ENCODE data around the gene TDRD7.

The TDRD7 gene

GRCh38 chr9:97427885-97428284 lies 16.0 kb downstream of the TDRD7 start:
- Histone ChIP-seq H3K27me3 (ENCODE audit: insufficient read depth, low read length) (no peaks in the 10 kb centered on the region), H3K4me3 (ENCODE audit: low read depth, low read length) (no peak overlapping the region), H3K27ac (ENCODE audit: low read depth, low read length) (no peak overlapping the region), H3K79me2 (ENCODE audit: control insufficient read depth, insufficient read depth, low read length, unreplicated experiment) (peaks cover 27% of the 10 kb centered on the region), H2AFZ (ENCODE audit: low read length, unreplicated experiment) (no peak overlapping the region), H3K4me1 (ENCODE audit: control insufficient read depth, insufficient read depth, low read length, unreplicated experiment) (no peaks in the 10 kb centered on the region), H3K36me3 (ENCODE audit: insufficient read depth, low read length) (peaks cover 21% of the 10 kb centered on the region)

- Histone ChIP-seq H2AFZ (ENCODE audit: low read length, unreplicated experiment) (no peak overlapping the region), H3K36me3 (ENCODE audit: insufficient read depth, low read length) (peaks cover 32% of the 10 kb centered on the region), H3K79me2 (ENCODE audit: control insufficient read depth, insufficient read depth, low read length, unreplicated experiment) (peaks cover 7% of the 10 kb centered on the region), H3K27me3 (ENCODE audit: insufficient read depth, low read length) (no peaks in the 10 kb centered on the region), H3K27ac (ENCODE audit: low read depth, low read length) (no peak overlapping the region), H3K4me3 (ENCODE audit: low read depth, low read length) (no peak overlapping the region), H3K4me1 (ENCODE audit: control insufficient read depth, insufficient read depth, low read length, unreplicated experiment) (no peaks in the 10 kb centered on the region)
Measured at GRCh38 chr9:97430316-97431043, 18.6 kb downstream of the TDRD7 start.

- no peaks in the 10 kb centered on the region for H3K4me1 ChIP-seq (ENCODE audit: control insufficient read depth, insufficient read depth, low read length, unreplicated experiment)
- no peak overlapping the region for H2AFZ ChIP-seq (ENCODE audit: low read length, unreplicated experiment)
- H3K27ac ChIP-seq (ENCODE audit: low read depth, low read length): no peak overlapping the region
- peaks cover 32% of the 10 kb centered on the region for H3K36me3 ChIP-seq (ENCODE audit: insufficient read depth, low read length)
- no peak overlapping the region for H3K4me3 ChIP-seq (ENCODE audit: low read depth, low read length)
- H3K27me3 ChIP-seq (ENCODE audit: insufficient read depth, low read length): no peaks in the 10 kb centered on the region
- H3K79me2 ChIP-seq (ENCODE audit: control insufficient read depth, insufficient read depth, low read length, unreplicated experiment): peaks cover 4% of the 10 kb centered on the region
Measured at GRCh38 chr9:97431044-97431441, 19.1 kb downstream of the TDRD7 start.

GRCh38 chr9:97431549-97432143 lies 19.8 kb downstream of the TDRD7 start:
- Histone ChIP-seq H3K36me3 (ENCODE audit: insufficient read depth, low read length) (peaks cover 32% of the 10 kb centered on the region), H3K27me3 (ENCODE audit: insufficient read depth, low read length) (no peaks in the 10 kb centered on the region), H3K79me2 (ENCODE audit: control insufficient read depth, insufficient read depth, low read length, unreplicated experiment) (peaks cover 4% of the 10 kb centered on the region), H3K27ac (ENCODE audit: low read depth, low read length) (no peak overlapping the region), H3K4me3 (ENCODE audit: low read depth, low read length) (no peak overlapping the region), H2AFZ (ENCODE audit: low read length, unreplicated experiment) (no peak overlapping the region), H3K4me1 (ENCODE audit: control insufficient read depth, insufficient read depth, low read length, unreplicated experiment) (no peaks in the 10 kb centered on the region)

- Histone ChIP-seq H3K36me3 (ENCODE audit: insufficient read depth, low read length) (peaks cover 22% of the 10 kb centered on the region), H3K27me3 (ENCODE audit: insufficient read depth, low read length) (no peaks in the 10 kb centered on the region), H3K4me3 (ENCODE audit: low read depth, low read length) (no peak overlapping the region), H3K79me2 (ENCODE audit: control insufficient read depth, insufficient read depth, low read length, unreplicated experiment) (no peaks in the 10 kb centered on the region), H3K4me1 (ENCODE audit: control insufficient read depth, insufficient read depth, low read length, unreplicated experiment) (no peaks in the 10 kb centered on the region), H3K27ac (ENCODE audit: low read depth, low read length) (no peak overlapping the region), H2AFZ (ENCODE audit: low read length, unreplicated experiment) (no peak overlapping the region)
Measured at GRCh38 chr9:97437051-97437600, 25.2 kb downstream of the TDRD7 start.

DNA sequence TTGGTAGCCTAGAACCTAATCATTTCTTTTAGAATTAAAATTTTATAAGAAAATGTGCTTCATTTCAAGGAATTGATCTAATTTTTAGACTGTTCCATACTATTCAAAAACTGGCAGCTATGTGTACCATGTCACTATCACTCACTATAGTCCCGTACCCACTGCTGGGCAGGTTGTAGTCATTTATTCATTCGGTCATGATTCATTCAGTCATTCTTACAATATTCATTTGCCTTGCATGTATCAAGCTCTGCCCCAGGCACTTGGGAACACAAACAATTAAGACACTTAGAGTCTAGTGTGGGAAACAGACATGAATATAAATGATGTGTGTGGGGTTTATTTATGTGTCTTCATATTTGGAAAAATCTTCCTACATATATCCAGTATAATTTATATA lies 26.4 kb downstream of the TDRD7 start:
- no peaks in the 10 kb centered on the region for H3K27me3 ChIP-seq (ENCODE audit: insufficient read depth, low read length)
- no peaks in the 10 kb centered on the region for H3K4me1 ChIP-seq (ENCODE audit: control insufficient read depth, insufficient read depth, low read length, unreplicated experiment)
- H3K4me3 ChIP-seq (ENCODE audit: low read depth, low read length): no peak overlapping the region
- H2AFZ ChIP-seq (ENCODE audit: low read length, unreplicated experiment): no peak overlapping the region
- H3K79me2 ChIP-seq (ENCODE audit: control insufficient read depth, insufficient read depth, low read length, unreplicated experiment): no peaks in the 10 kb centered on the region
- peaks cover 15% of the 10 kb centered on the region for H3K36me3 ChIP-seq (ENCODE audit: insufficient read depth, low read length)
- H3K27ac ChIP-seq (ENCODE audit: low read depth, low read length): no peak overlapping the region

- Histone ChIP-seq H3K27ac (ENCODE audit: low read depth, low read length) (no peak overlapping the region), H3K79me2 (ENCODE audit: control insufficient read depth, insufficient read depth, low read length, unreplicated experiment) (no peaks in the 10 kb centered on the region), H3K36me3 (ENCODE audit: insufficient read depth, low read length) (peaks cover 11% of the 10 kb centered on the region)
Measured at GRCh38 chr9:97438666-97439065, 26.8 kb downstream of the TDRD7 start.

GRCh38 chr9:97440160-97440559 lies 28.3 kb downstream of the TDRD7 start:
- H3K4me3 ChIP-seq (ENCODE audit: low read depth, low read length): no peak overlapping the region
- H3K27ac ChIP-seq (ENCODE audit: low read depth, low read length): no peak overlapping the region
- H3K27me3 ChIP-seq (ENCODE audit: insufficient read depth, low read length): no peaks in the 10 kb centered on the region
- H3K36me3 ChIP-seq (ENCODE audit: insufficient read depth, low read length): 0 out of 2 replicates have a peak, but pooled peaks cover 3% of the 10 kb centered on the region
- no peaks in the 10 kb centered on the region for H3K4me1 ChIP-seq (ENCODE audit: control insufficient read depth, insufficient read depth, low read length, unreplicated experiment)
- no peaks in the 10 kb centered on the region for H3K79me2 ChIP-seq (ENCODE audit: control insufficient read depth, insufficient read depth, low read length, unreplicated experiment)
- no peak overlapping the region for H2AFZ ChIP-seq (ENCODE audit: low read length, unreplicated experiment)

More at GRCh38 chr9:97438666-97439065, 26.8 kb downstream of the TDRD7 start:
- Histone ChIP-seq H2AFZ (ENCODE audit: low read length, unreplicated experiment) (no peak overlapping the region), H3K27me3 (ENCODE audit: insufficient read depth, low read length) (no peaks in the 10 kb centered on the region), H3K4me3 (ENCODE audit: low read depth, low read length) (no peak overlapping the region), H3K4me1 (ENCODE audit: control insufficient read depth, insufficient read depth, low read length, unreplicated experiment) (no peaks in the 10 kb centered on the region)

DNA sequence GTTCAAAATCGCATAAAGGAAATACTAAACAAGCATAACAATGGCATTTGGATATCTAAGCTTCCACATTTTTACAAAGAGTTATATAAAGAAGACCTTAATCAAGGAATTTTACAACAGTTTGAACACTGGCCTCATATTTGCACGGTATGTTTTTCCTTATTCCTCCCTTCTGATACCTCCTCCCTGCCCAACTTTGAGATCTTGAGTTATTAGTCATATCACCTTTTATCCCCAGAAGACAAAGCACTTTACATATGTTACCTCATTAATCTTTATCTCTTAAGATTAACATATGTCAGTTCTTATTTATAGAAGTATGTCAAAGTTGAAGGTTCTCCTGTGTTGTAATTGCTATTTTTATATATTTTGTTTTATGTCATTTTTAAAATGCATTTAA lies 29.8 kb downstream of the TDRD7 start:
- H3K36me3 ChIP-seq (ENCODE audit: insufficient read depth, low read length): peaks cover 7% of the 10 kb centered on the region; the same call in 1 of the 2 replicates
- H2AFZ ChIP-seq (ENCODE audit: low read length, unreplicated experiment): no peak overlapping the region
- no peak overlapping the region for H3K27ac ChIP-seq (ENCODE audit: low read depth, low read length)
- no peaks in the 10 kb centered on the region for H3K79me2 ChIP-seq (ENCODE audit: control insufficient read depth, insufficient read depth, low read length, unreplicated experiment)
- no peak overlapping the region for H3K4me3 ChIP-seq (ENCODE audit: low read depth, low read length)
- H3K4me1 ChIP-seq (ENCODE audit: control insufficient read depth, insufficient read depth, low read length, unreplicated experiment): no peaks in the 10 kb centered on the region
- H3K27me3 ChIP-seq (ENCODE audit: insufficient read depth, low read length): no peaks in the 10 kb centered on the region

GRCh38 chr9:97445119-97445701 lies 33.3 kb downstream of the TDRD7 start:
- H3K36me3 ChIP-seq (ENCODE audit: insufficient read depth, low read length): peaks cover 3% of the 10 kb centered on the region; the same call in 1 of the 2 replicates
- no peak overlapping the region for H3K4me3 ChIP-seq (ENCODE audit: low read depth, low read length)
- H3K27ac ChIP-seq (ENCODE audit: low read depth, low read length): no peak overlapping the region
- no peaks in the 10 kb centered on the region for H3K79me2 ChIP-seq (ENCODE audit: control insufficient read depth, insufficient read depth, low read length, unreplicated experiment)
- H3K4me1 ChIP-seq (ENCODE audit: control insufficient read depth, insufficient read depth, low read length, unreplicated experiment): no peaks in the 10 kb centered on the region
- H2AFZ ChIP-seq (ENCODE audit: low read length, unreplicated experiment): no peak overlapping the region
- H3K27me3 ChIP-seq (ENCODE audit: insufficient read depth, low read length): no peaks in the 10 kb centered on the region

Measured in ACC112 (cell line).